HepG2 (cell line): ENCODE data around the gene GLDC. TPM values are rescaled to one million over a fixed set of nuclear protein-coding genes. Genes with fewer than 3 reads are reported as not detected.

ENCODE experiments used
- DRAP1 ChIP-seq: IDR thresholded peaks from 2 replicates; pipeline ENCODE4 v1.6.1; 2016; ENCODE audit warnings: missing genetic modification reagents, missing compliant biosample characterization
- KAT8 ChIP-seq: IDR thresholded peaks from 2 replicates; pipeline ENCODE4 v1.6.1; 2016; ENCODE audit warnings: missing genetic modification reagents, missing compliant biosample characterization
- MBD4 ChIP-seq: IDR thresholded peaks from 2 replicates; pipeline ENCODE4 v1.6.1; 2012; ENCODE audit warnings: low read length, inconsistent platforms, borderline replicate concordance
- NFRKB ChIP-seq: fragments of 450-650 bp; IDR thresholded peaks from 2 replicates; pipeline ENCODE4 v1.6.1; 2017
- PPARG ChIP-seq: conservative IDR thresholded peaks from 2 replicates; pipeline ENCODE4 v1.6.1; 2016; ENCODE audit warnings: missing biosample characterization, missing genetic modification reagents
- PRDM4 ChIP-seq: sonication (generic); formaldehyde crosslinking; IDR thresholded peaks from 2 replicates; pipeline ENCODE4 v1.9.0; 2021; ENCODE audit warnings: missing genetic modification reagents, borderline replicate concordance
- SALL1 ChIP-seq: sonication (generic); formaldehyde crosslinking; IDR thresholded peaks from 2 replicates; pipeline ENCODE4 v1.8.0; 2022; ENCODE audit warnings: mild to moderate bottlenecking, missing genetic modification reagents
- SATB2 ChIP-seq: sonication (generic); formaldehyde crosslinking; IDR thresholded peaks from 2 replicates; pipeline ENCODE4 v1.5.0; 2020; ENCODE audit warnings: missing genetic modification reagents
- SIX4 ChIP-seq: sonication (generic); formaldehyde crosslinking; IDR thresholded peaks from 2 replicates; pipeline ENCODE4 v1.4.0; 2020; ENCODE audit warnings: missing genetic modification reagents
- SKI ChIP-seq: fragments of 450-650 bp; IDR thresholded peaks from one replicate; pipeline ENCODE4 v1.6.1; 2018; ENCODE audit warnings: mild to moderate bottlenecking; ENCODE audit not compliant: partially characterized antibody
- ZMAT3 ChIP-seq: sonication (generic); formaldehyde crosslinking; conservative IDR thresholded peaks from 2 replicates; pipeline ENCODE4 v1.7.0; 2021; ENCODE audit warnings: missing genetic modification reagents
- ZNF101 ChIP-seq: sonication (generic); formaldehyde crosslinking; IDR thresholded peaks from 2 replicates; pipeline ENCODE4 v1.4.0; 2020; ENCODE audit warnings: mild to moderate bottlenecking, low read depth, missing genetic modification reagents, borderline replicate concordance
- ZNF17 ChIP-seq: sonication (generic); formaldehyde crosslinking; IDR thresholded peaks from 2 replicates; pipeline ENCODE4 v1.5.0; 2020; ENCODE audit warnings: mild to moderate bottlenecking, missing genetic modification reagents
- ZNF615 ChIP-seq: sonication (generic); formaldehyde crosslinking; IDR thresholded peaks from 2 replicates; pipeline ENCODE4 v1.5.0; 2020; ENCODE audit warnings: mild to moderate bottlenecking, missing genetic modification reagents, borderline replicate concordance
- ZNF703 ChIP-seq: sonication (generic); formaldehyde crosslinking; IDR thresholded peaks from 2 replicates; pipeline ENCODE4 v1.5.1; 2020; ENCODE audit warnings: missing genetic modification reagents, mild to moderate bottlenecking, moderate library complexity, borderline replicate concordance
- polyA plus RNA-seq, 8 experiments: library from polyadenylated mRNA; depleted of rRNA in 3 of 8; stranded (reverse) in 7 of 8; unstranded in 1 of 8; fragments of >200 nt; fragmentation: Illumina TruSeq in 4 of 8; extraction: Trizol in 4 of 8; gene quantifications; 2 replicates each; pipeline versions ENCODE4 v1.2.1 to v1.2.3, GENCODE V29; 2011 to 2016; ENCODE audit warnings: low read depth in 4 of 8, missing spikeins in 1 of 8, mixed read lengths in 1 of 8; ENCODE audit not compliant: insufficient read depth in 1 of 8
- total RNA-seq, 5 experiments: library from RNA; depleted of rRNA; stranded (reverse); fragments of >200 nt; fragmentation: Illumina TruSeq; extraction: Trizol; gene quantifications; 2 replicates each; pipeline ENCODE4 v1.2.3, GENCODE V29; 2016; ENCODE audit warnings: low read depth in 1 of 5
- TF ChIP-seq, protein P1 (sequence below): sonication (generic); formaldehyde crosslinking; IDR thresholded peaks from 2 replicates; pipeline ENCODE4 v1.5.1; 2020; ENCODE audit warnings: mild to moderate bottlenecking, missing genetic modification reagents, borderline replicate concordance
- TF ChIP-seq, protein P2 (sequence below): sonication (generic); formaldehyde crosslinking; IDR thresholded peaks from 2 replicates; pipeline ENCODE4 v1.8.0; 2022; ENCODE audit warnings: low read depth, missing genetic modification reagents
- TF ChIP-seq, protein P3 (sequence below): sonication (generic); formaldehyde crosslinking; IDR thresholded peaks from 2 replicates; pipeline ENCODE4 v1.4.0; 2020; ENCODE audit warnings: missing genetic modification reagents

GLDC gene
- total and polyA plus RNA-seq, 2 of the 13 experiments (the other 11 are each of a cell fraction or from before 2014, with no cell fraction given) = 59.3 to 115 TPM

DNA sequence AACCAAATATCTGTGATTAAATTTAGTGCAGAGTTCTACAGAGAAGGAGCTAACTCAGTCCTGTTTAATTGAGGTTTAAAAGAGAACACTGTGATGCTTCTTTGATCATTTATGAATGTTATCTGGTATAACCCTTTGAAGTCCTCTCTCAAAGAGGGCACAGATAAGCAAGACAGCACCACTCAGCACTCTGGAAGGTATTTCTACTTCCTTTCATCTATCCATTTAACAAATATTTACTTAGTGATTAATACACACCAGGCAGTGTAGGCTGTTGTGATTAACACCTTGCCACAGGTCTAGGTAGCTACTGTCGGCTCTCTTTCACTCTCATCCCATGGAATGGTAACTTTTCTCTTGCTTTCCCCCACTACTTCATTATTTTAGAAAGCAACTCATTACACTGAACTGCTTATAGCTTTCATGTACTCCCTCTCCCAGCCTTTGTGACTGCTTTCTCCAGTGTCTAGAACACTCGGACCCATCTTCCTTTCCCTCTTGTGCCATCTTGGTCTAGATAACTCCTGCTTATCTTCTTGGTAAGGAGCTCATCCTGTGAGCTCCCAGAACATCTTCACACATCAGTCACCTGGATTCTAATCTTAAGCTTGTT lies 54.7 kb downstream of the GLDC start (continued):
- peak; percentile 80 for TF ChIP-seq KAT8 (CRISPR knock-in tag)
- TF ChIP-seq ZMAT3 = peak; percentile 28; the same call in 1 of the 2 replicates
- TF ChIP-seq SALL1 (CRISPR knock-in tag) = peak; percentile 51; the same call in 1 of the 2 replicates
- no peak for TF ChIP-seq DRAP1
- no peak for TF ChIP-seq ZNF17 (CRISPR knock-in tag)
- TF ChIP-seq, protein P1, sequence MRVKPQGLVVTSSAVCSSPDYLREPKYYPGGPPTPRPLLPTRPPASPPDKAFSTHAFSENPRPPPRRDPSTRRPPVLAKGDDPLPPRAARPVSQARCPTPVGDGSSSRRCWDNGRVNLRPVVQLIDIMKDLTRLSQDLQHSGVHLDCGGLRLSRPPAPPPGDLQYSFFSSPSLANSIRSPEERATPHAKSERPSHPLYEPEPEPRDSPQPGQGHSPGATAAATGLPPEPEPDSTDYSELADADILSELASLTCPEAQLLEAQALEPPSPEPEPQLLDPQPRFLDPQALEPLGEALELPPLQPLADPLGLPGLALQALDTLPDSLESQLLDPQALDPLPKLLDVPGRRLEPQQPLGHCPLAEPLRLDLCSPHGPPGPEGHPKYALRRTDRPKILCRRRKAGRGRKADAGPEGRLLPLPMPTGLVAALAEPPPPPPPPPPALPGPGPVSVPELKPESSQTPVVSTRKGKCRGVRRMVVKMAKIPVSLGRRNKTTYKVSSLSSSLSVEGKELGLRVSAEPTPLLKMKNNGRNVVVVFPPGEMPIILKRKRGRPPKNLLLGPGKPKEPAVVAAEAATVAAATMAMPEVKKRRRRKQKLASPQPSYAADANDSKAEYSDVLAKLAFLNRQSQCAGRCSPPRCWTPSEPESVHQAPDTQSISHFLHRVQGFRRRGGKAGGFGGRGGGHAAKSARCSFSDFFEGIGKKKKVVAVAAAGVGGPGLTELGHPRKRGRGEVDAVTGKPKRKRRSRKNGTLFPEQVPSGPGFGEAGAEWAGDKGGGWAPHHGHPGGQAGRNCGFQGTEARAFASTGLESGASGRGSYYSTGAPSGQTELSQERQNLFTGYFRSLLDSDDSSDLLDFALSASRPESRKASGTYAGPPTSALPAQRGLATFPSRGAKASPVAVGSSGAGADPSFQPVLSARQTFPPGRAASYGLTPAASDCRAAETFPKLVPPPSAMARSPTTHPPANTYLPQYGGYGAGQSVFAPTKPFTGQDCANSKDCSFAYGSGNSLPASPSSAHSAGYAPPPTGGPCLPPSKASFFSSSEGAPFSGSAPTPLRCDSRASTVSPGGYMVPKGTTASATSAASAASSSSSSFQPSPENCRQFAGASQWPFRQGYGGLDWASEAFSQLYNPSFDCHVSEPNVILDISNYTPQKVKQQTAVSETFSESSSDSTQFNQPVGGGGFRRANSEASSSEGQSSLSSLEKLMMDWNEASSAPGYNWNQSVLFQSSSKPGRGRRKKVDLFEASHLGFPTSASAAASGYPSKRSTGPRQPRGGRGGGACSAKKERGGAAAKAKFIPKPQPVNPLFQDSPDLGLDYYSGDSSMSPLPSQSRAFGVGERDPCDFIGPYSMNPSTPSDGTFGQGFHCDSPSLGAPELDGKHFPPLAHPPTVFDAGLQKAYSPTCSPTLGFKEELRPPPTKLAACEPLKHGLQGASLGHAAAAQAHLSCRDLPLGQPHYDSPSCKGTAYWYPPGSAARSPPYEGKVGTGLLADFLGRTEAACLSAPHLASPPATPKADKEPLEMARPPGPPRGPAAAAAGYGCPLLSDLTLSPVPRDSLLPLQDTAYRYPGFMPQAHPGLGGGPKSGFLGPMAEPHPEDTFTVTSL = peak; percentile 98
- TF ChIP-seq, protein P2, sequence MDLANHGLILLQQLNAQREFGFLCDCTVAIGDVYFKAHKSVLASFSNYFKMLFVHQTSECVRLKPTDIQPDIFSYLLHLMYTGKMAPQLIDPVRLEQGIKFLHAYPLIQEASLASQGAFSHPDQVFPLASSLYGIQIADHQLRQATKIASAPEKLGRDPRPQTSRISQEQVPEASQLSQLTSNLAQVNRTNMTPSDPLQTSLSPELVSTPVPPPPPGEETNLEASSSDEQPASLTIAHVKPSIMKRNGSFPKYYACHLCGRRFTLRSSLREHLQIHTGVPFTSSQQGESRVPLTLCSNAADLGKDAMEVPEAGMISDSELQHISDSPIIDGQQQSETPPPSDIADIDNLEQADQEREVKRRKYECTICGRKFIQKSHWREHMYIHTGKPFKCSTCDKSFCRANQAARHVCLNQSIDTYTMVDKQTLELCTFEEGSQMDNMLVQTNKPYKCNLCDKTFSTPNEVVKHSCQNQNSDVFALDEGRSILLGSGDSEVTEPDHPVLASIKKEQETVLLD (CRISPR knock-in tag) = no peak
- TF ChIP-seq, protein P3, sequence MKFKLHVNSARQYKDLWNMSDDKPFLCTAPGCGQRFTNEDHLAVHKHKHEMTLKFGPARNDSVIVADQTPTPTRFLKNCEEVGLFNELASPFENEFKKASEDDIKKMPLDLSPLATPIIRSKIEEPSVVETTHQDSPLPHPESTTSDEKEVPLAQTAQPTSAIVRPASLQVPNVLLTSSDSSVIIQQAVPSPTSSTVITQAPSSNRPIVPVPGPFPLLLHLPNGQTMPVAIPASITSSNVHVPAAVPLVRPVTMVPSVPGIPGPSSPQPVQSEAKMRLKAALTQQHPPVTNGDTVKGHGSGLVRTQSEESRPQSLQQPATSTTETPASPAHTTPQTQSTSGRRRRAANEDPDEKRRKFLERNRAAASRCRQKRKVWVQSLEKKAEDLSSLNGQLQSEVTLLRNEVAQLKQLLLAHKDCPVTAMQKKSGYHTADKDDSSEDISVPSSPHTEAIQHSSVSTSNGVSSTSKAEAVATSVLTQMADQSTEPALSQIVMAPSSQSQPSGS = peak; percentile 83; the same call in 1 of the 2 replicates
- no peak for TF ChIP-seq NFRKB
- TF ChIP-seq ZNF101 (CRISPR knock-in tag) = no peak
- TF ChIP-seq SKI = peak; percentile 23
- TF ChIP-seq PPARG = peak; percentile 88
- TF ChIP-seq PRDM4 (CRISPR knock-in tag) = no peak
- TF ChIP-seq SATB2 (CRISPR knock-in tag) = no peak
- 0 out of 2 replicates have a peak, but pooled peaks have one; percentile 70 for TF ChIP-seq ZNF703 (CRISPR knock-in tag)
- TF ChIP-seq SIX4 (CRISPR knock-in tag) = peak; percentile 71
- no peak for TF ChIP-seq ZNF615 (CRISPR knock-in tag)
- TF ChIP-seq MBD4 = peak; percentile 94
